Activated CD8-positive, alpha-beta T cell treated with anti-CD3 and anti-CD28 coated beads, Interleukin-2, amount 10 ng/mL, durations not matched to agents 7 days and 5 days (primary cell): ENCODE results near the gene IFI27L2. TPM values are rescaled to one million over a fixed set of nuclear protein-coding genes. Genes with fewer than 3 reads are reported as not detected.

Experiments
- ATAC-seq: fragments of 150-1000 bp; cut with Tn5 transposase; one replicate; pipeline ENCODE4 v1.10.0; 2021; ENCODE audit warnings: moderate library complexity
- CTCF ChIA-PET: fragments of 350-600 bp; sonication (Branson Sonifier 250); formaldehyde crosslinking; loops from one replicate; lab custom pipeline; 2021; ENCODE audit warnings: antibody characterized with exemption; lab: Charles Lee
- POLR2A ChIA-PET: fragments of 350-600 bp; sonication (Branson Sonifier 250); formaldehyde crosslinking; loops from one replicate; lab custom pipeline; 2021; ENCODE audit warnings: antibody characterized with exemption; lab: Charles Lee
- DNase-seq: peaks from one replicate; pipeline ENCODE4 v3.0.0-alpha.2; 2020
- H3K27ac Mint-ChIP-seq: one replicate; pipeline ENCODE4 v1.8.0; 2021; ENCODE audit warnings: mild to moderate bottlenecking, mixed read lengths
- H3K27me3 Mint-ChIP-seq: one replicate; pipeline ENCODE4 v1.8.0; 2021; ENCODE audit warnings: low read depth, mixed read lengths
- H3K36me3 Mint-ChIP-seq: one replicate; pipeline ENCODE4 v1.8.0; 2021; ENCODE audit warnings: low read depth, mixed read lengths
- H3K4me1 Mint-ChIP-seq: one replicate; pipeline ENCODE4 v1.8.0; 2021; ENCODE audit warnings: low read depth, mixed read lengths
- H3K4me3 Mint-ChIP-seq: one replicate; pipeline ENCODE4 v1.8.0; 2021; ENCODE audit warnings: mild to moderate bottlenecking, mixed read lengths
- H3K9me3 Mint-ChIP-seq: one replicate; pipeline ENCODE4 v1.8.0; 2022; ENCODE audit warnings: mixed read lengths; ENCODE audit not compliant: insufficient read depth
- total RNA-seq, 2 experiments: library from RNA; stranded (reverse); gene quantifications; one replicate each; pipeline ENCODE4 v1.2.3, GENCODE V29; 2021

The IFI27L2 gene
- total RNA-seq, 2 experiments from 2014 or later = 65.2 to 74.6 TPM

- CTCF ChIA-PET = interaction anchor here (0.8 to 1.5 kb wide), 4 partner anchors 9 to 150 kb away, joined by 3 to 9 read pairs (median 4); no protein-coding TSS in a partner anchor
- DNase-seq (no peak), ATAC-seq (no peak)
- peaks cover 2% of the 10 kb centered on the region for H3K4me1 Mint-ChIP-seq
- H3K27ac Mint-ChIP-seq = no peak overlapping the region
- H3K9me3 Mint-ChIP-seq = no peaks in the 10 kb centered on the region
- no peaks in the 10 kb centered on the region for H3K36me3 Mint-ChIP-seq
- peaks cover 53% of the 10 kb centered on the region for H3K27me3 Mint-ChIP-seq
- H3K4me3 Mint-ChIP-seq = no peak overlapping the region
- POLR2A ChIA-PET = no interaction called here
Observed at GRCh38 chr14:94152676-94153075, 23.3 kb upstream of the IFI27L2 start.

- no peak for ATAC-seq
- H3K4me3 Mint-ChIP-seq = no peak overlapping the region
Observed at GRCh38 chr14:94145902-94146527, 16.6 kb upstream of the IFI27L2 start.

GRCh38 chr14:94144765-94145164 is 15.4 kb upstream of the IFI27L2 start:
- H3K36me3 Mint-ChIP-seq = no peaks in the 10 kb centered on the region
- ChIA-PET POLR2A (no interaction called here), CTCF (interaction anchor here (1.0 to 2.2 kb wide), 5 partner anchors 8 to 205 kb away, joined by 3 to 13 read pairs (median 7); no protein-coding TSS in a partner anchor)
- H3K9me3 Mint-ChIP-seq = no peaks in the 10 kb centered on the region
- peaks cover 24% of the 10 kb centered on the region for H3K27me3 Mint-ChIP-seq
- DNase-seq (no peak), ATAC-seq (peak; percentile 27)
- peaks cover 27% of the 10 kb centered on the region for H3K4me1 Mint-ChIP-seq
- H3K27ac Mint-ChIP-seq = peak overlapping the region; percentile 11
- H3K4me3 Mint-ChIP-seq = no peak overlapping the region

More at GRCh38 chr14:94145902-94146527, 16.6 kb upstream of the IFI27L2 start:
- POLR2A ChIA-PET = no interaction called here
- Mint-ChIP-seq H3K9me3 (no peaks in the 10 kb centered on the region), H3K36me3 (no peaks in the 10 kb centered on the region), H3K4me1 (peaks cover 27% of the 10 kb centered on the region), H3K27ac (peak overlapping the region; percentile 10), H3K27me3 (peaks cover 36% of the 10 kb centered on the region)
- CTCF ChIA-PET = interaction anchor here (0.9 to 2.2 kb wide), 5 partner anchors 9 to 206 kb away, joined by 3 to 13 read pairs (median 7); no protein-coding TSS in a partner anchor
- DNase-seq = no peak

- CTCF ChIA-PET = interaction anchor here (1.1 to 4.0 kb wide), 6 partner anchors 9 to 173 kb away, joined by 3 to 44 read pairs (median 10); partner anchors contain the start of gene IFI27L2
- DNase-seq = no peak
- Mint-ChIP-seq H3K4me3 (no peak overlapping the region), H3K4me1 (peaks cover 27% of the 10 kb centered on the region), H3K36me3 (no peaks in the 10 kb centered on the region), H3K9me3 (no peaks in the 10 kb centered on the region), H3K27me3 (peaks cover 16% of the 10 kb centered on the region), H3K27ac (no peak overlapping the region)
- ATAC-seq = no peak
- POLR2A ChIA-PET = no interaction called here
Observed at GRCh38 chr14:94143711-94144110, 14.3 kb upstream of the IFI27L2 start.

- POLR2A ChIA-PET = no interaction called here
- peaks cover 27% of the 10 kb centered on the region for H3K4me1 Mint-ChIP-seq
- peak; percentile 49 for DNase-seq
Observed at GRCh38 chr14:94143239-94143638, 13.8 kb upstream of the IFI27L2 start.

GRCh38 chr14:94142836-94143235 is 13.4 kb upstream of the IFI27L2 start:
- peaks cover 8% of the 10 kb centered on the region for H3K27me3 Mint-ChIP-seq
- ChIA-PET POLR2A (no interaction called here), CTCF (interaction anchor here (0.7 to 4.0 kb wide), 12 partner anchors 10 to 203 kb away, joined by 3 to 44 read pairs (median 5); partner anchors contain the start of gene IFI27L2)
- H3K9me3 Mint-ChIP-seq = no peaks in the 10 kb centered on the region
- H3K4me3 Mint-ChIP-seq = no peak overlapping the region
- ATAC-seq (no peak), DNase-seq (no peak)
- H3K36me3 Mint-ChIP-seq = no peaks in the 10 kb centered on the region
- no peak overlapping the region for H3K27ac Mint-ChIP-seq
- peaks cover 27% of the 10 kb centered on the region for H3K4me1 Mint-ChIP-seq

More at GRCh38 chr14:94143239-94143638, 13.8 kb upstream of the IFI27L2 start:
- H3K9me3 Mint-ChIP-seq = no peaks in the 10 kb centered on the region
- no peak overlapping the region for H3K4me3 Mint-ChIP-seq
- ATAC-seq = no peak
- no peak overlapping the region for H3K27ac Mint-ChIP-seq
- no peaks in the 10 kb centered on the region for H3K36me3 Mint-ChIP-seq
- CTCF ChIA-PET = interaction anchor here (0.7 to 4.0 kb wide), 11 partner anchors 10 to 203 kb away, joined by 3 to 44 read pairs (median 4); partner anchors contain the start of gene IFI27L2
- H3K27me3 Mint-ChIP-seq = peaks cover 11% of the 10 kb centered on the region

GRCh38 chr14:94142247-94142646 is 12.8 kb upstream of the IFI27L2 start:
- Mint-ChIP-seq H3K4me3 (no peak overlapping the region), H3K4me1 (peaks cover 23% of the 10 kb centered on the region), H3K36me3 (no peaks in the 10 kb centered on the region), H3K27ac (no peak overlapping the region), H3K27me3 (peaks cover 4% of the 10 kb centered on the region), H3K9me3 (no peaks in the 10 kb centered on the region)
- CTCF ChIA-PET = interaction anchor here (0.7 to 4.0 kb wide), 10 partner anchors 10 to 202 kb away, joined by 3 to 44 read pairs (median 6); partner anchors contain the start of gene IFI27L2
- ATAC-seq = no peak
- no peak for DNase-seq
- POLR2A ChIA-PET = no interaction called here

GRCh38 chr14:94139421-94139820 is 10.0 kb upstream of the IFI27L2 start:
- CTCF ChIA-PET = interaction anchor here (1.0 to 3.8 kb wide), 4 partner anchors 10 to 235 kb away, joined by 3 to 108 read pairs (median 6); no protein-coding TSS in a partner anchor
- peaks cover 6% of the 10 kb centered on the region for H3K4me1 Mint-ChIP-seq
- peaks cover 3% of the 10 kb centered on the region for H3K36me3 Mint-ChIP-seq
- DNase-seq = no peak
- H3K27ac Mint-ChIP-seq = no peak overlapping the region
- ATAC-seq = no peak
- POLR2A ChIA-PET = interaction anchor here (0.6 kb wide), 1 partner anchor 40 kb away, joined by 3 read pairs; no protein-coding TSS in a partner anchor
- peaks cover 19% of the 10 kb centered on the region for H3K27me3 Mint-ChIP-seq
- H3K9me3 Mint-ChIP-seq = peaks cover 11% of the 10 kb centered on the region
- no peak overlapping the region for H3K4me3 Mint-ChIP-seq

- Mint-ChIP-seq H3K27me3 (peaks cover 20% of the 10 kb centered on the region), H3K36me3 (peaks cover 3% of the 10 kb centered on the region), H3K4me1 (peaks cover 5% of the 10 kb centered on the region), H3K27ac (no peak overlapping the region), H3K9me3 (peaks cover 11% of the 10 kb centered on the region), H3K4me3 (no peak overlapping the region)
- ChIA-PET POLR2A (interaction anchor here (0.6 kb wide), 1 partner anchor 40 kb away, joined by 3 read pairs; no protein-coding TSS in a partner anchor), CTCF (interaction anchor here (1.0 to 3.8 kb wide), 6 partner anchors 10 to 234 kb away, joined by 3 to 108 read pairs (median 6); partner anchors contain the start of gene IFI27L2)
- ATAC-seq (no peak), DNase-seq (no peak)
Observed at GRCh38 chr14:94139006-94139405, 9.6 kb upstream of the IFI27L2 start.

- Mint-ChIP-seq H3K4me1 (peaks cover 5% of the 10 kb centered on the region), H3K36me3 (peaks cover 3% of the 10 kb centered on the region), H3K9me3 (peaks cover 11% of the 10 kb centered on the region), H3K27ac (no peak overlapping the region), H3K27me3 (peaks cover 23% of the 10 kb centered on the region), H3K4me3 (no peak overlapping the region)
- DNase-seq = no peak
- ChIA-PET CTCF (interaction anchor here (0.8 to 3.8 kb wide), 11 partner anchors 7 to 230 kb away, joined by 3 to 108 read pairs (median 6); partner anchors contain the start of gene IFI27L2), POLR2A (no interaction called here)
- ATAC-seq = no peak
Observed at GRCh38 chr14:94138251-94138650, 8.8 kb upstream of the IFI27L2 start.

GRCh38 chr14:94136575-94137331 is 7.3 kb upstream of the IFI27L2 start:
- Mint-ChIP-seq H3K36me3 (peaks cover 3% of the 10 kb centered on the region), H3K4me1 (peaks cover 5% of the 10 kb centered on the region), H3K9me3 (peaks cover 11% of the 10 kb centered on the region), H3K27ac (no peak overlapping the region), H3K27me3 (peaks cover 21% of the 10 kb centered on the region), H3K4me3 (no peak overlapping the region)
- DNase-seq (peak; percentile 89), ATAC-seq (peak; percentile 85)
- ChIA-PET POLR2A (interaction anchor here (0.9 to 1.1 kb wide), 3 partner anchors 56 to 1398 kb away, joined by 3 to 4 read pairs (median 3); partner anchors contain the start of genes DDX24 and IFI27L1), CTCF (interaction anchor here (0.7 to 3.8 kb wide), 67 partner anchors 9 to 503 kb away, joined by 3 to 108 read pairs (median 5); partner anchors contain the start of genes ASB2, DDX24, IFI27 and IFI27L1)
